ENCODE measurements around the gene PES1. TPM values are rescaled to one million over a fixed set of nuclear protein-coding genes. Genes with fewer than 3 reads are reported as not detected.

Gene PES1
- polyA plus RNA-seq, 1 donor from 2014 or later = 36.3 TPM

DNA sequence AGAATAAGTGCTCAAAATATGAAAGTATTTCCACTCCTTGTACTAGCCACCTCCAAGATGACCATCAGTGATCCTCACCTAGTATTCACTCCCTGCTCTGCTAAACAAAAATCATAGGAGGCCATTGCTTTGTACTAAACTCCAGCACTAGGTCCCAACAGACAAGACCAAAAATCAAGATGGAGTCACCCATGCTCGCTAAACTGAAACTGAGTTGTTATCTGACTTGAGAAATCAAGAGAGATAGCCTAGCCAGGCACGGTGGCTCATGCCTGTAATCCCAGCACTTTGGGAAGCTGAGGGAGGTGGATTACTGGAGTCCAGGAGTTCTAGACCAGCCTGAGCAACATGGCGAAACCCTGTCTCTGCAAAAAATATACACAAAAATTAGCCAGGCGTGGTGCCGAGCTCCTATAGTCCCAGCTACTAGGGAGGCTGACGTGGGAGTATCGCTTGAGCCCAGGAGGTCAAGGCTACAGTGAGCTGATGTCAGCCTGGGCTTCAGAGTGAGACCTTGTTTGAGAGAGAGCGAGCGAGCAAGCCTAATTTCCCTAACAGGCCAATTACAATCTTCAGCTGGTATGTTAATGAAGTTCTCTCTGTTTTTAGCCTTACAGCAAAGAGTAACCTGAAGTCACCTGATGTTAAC, 54.5 kb downstream of the PES1 start:
- Mint-ChIP-seq H3K9me3 (no peaks in the 10 kb centered on the region), H3K36me3 (peaks cover 5% of the 10 kb centered on the region), H3K4me3 (peak overlapping the region in 1 of 4 donors; percentile 8), H3K4me1 (peaks cover 2 to 5% (median 3%) of the 10 kb centered on the region in 3 donors), H3K27ac (peak overlapping the region in 1 of 3 donors; percentile 40), H3K27me3 (peaks cover 6% of the 10 kb centered on the region)

GRCh38 chr22:30535182-30535581, 56.5 kb downstream of the PES1 start:
- no peaks in the 10 kb centered on the region for H3K27me3 Mint-ChIP-seq
- H3K4me3 Mint-ChIP-seq = no peak overlapping the region
- H3K36me3 Mint-ChIP-seq = peaks cover 5% of the 10 kb centered on the region
- peaks cover 2 to 4% (median 3%) of the 10 kb centered on the region in 3 donors for H3K4me1 Mint-ChIP-seq
- no peaks in the 10 kb centered on the region for H3K9me3 Mint-ChIP-seq
- no peak overlapping the region for H3K27ac Mint-ChIP-seq

DNA sequence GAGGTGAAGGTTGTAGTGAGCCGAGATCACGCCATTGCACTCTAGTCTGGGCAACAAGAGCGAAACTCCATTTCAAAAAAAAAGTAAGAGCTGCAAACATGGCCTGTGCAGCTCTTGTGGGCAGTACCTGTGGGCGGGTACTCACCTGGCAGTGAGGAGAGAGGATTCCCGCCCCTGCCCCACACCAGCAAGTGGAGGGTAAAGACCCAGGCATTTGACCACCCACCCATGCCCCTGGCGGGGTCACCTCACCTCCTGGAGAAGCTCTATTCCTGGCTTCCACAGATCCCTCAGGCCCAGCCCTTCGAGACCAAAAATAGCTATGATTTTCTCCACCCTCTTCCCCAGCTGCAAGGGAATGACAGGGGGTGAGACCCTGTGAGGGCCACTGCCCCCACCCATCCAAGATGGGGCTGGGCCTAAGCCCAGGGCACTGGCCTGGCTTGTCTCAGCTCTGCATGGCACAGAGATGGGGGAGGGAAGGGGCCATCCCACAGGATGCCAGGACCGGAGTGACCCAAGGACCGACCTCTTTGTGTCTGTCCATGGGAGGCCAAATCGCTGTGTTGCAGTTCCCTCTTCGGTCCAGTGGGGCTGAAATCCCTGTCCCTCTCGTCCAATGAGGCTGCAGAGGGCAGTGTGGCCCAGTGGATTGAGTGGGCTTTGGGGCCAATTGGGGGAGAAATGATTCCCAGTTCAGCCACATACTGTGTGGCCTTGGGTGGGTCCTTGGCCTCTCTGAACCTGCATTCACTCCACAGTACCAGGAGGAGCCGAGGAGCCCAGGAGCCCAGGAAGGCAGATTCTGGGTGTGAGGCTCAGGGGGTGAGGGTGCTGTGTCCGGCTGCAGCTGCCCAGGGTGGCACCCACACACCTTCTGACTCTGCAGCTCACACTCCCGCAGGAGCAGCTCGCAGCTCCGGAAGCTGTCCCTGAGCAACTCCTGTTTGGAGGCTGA, 59.8 kb downstream of the PES1 start:
- Mint-ChIP-seq H3K27ac (no peak overlapping the region), H3K36me3 (peaks cover 2% of the 10 kb centered on the region), H3K9me3 (no peaks in the 10 kb centered on the region), H3K4me1 (peaks cover 2 to 3% (median 2%) of the 10 kb centered on the region in 3 donors), H3K4me3 (no peak overlapping the region), H3K27me3 (no peaks in the 10 kb centered on the region)

DNA sequence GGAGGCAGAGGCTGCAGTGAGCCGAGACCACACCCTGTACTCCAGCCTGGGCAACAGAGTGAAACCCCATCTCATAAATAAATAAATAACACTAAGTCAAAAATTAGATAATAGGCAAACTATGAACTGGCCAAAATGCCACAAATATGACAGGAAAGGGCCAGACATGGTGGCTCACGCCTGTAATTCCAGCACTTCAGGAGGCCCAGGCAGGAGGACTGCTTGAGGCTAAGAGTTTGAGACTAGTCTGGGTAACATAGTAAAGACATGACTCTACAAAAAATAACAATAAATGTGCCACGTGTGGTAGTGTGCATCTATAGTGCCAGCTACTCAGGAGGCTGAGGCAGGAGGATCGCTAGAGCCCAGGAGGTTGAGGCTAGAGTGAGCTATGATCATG, 65.1 kb downstream of the PES1 start:
- Mint-ChIP-seq H3K9me3 (peaks cover 0 to 2% (median 0%) of the 10 kb centered on the region in 3 donors), H3K36me3 (no peaks in the 10 kb centered on the region), H3K4me3 (no peak overlapping the region), H3K27me3 (peaks cover 6% of the 10 kb centered on the region), H3K4me1 (no peaks in the 10 kb centered on the region), H3K27ac (no peak overlapping the region)

Other genes with a start within 250 kb of the PES1 start
- 120 TPM for gene SF3A1, start 235.0 kb downstream of the PES1 start, polyA plus RNA-seq
- 1.6 TPM for gene CCDC157, start 234.9 kb downstream of the PES1 start, polyA plus RNA-seq
- 0.20 TPM for gene RNF215, start 204.5 kb downstream of the PES1 start, polyA plus RNA-seq
- gene SEC14L2, start 194.9 kb downstream of the PES1 start, polyA plus RNA-seq = 1.1 TPM
- 27.8 TPM for gene MTFP1, start 166.1 kb downstream of the PES1 start, polyA plus RNA-seq
- gene SEC14L3, start 119.9 kb downstream of the PES1 start, polyA plus RNA-seq = not detected
- gene SEC14L4, start 86.2 kb downstream of the PES1 start, polyA plus RNA-seq = not detected
- not detected for gene SEC14L6, start 45.2 kb downstream of the PES1 start, polyA plus RNA-seq
- gene GAL3ST1, start 17.2 kb downstream of the PES1 start, polyA plus RNA-seq = not detected
- gene TCN2, start 15.3 kb upstream of the PES1 start, polyA plus RNA-seq = 0.48 TPM
- gene SLC35E4, start 43.9 kb upstream of the PES1 start, polyA plus RNA-seq = 1.5 TPM
- 11.4 TPM for gene DUSP18, start 76.0 kb upstream of the PES1 start, polyA plus RNA-seq
- gene OSBP2, start 103.0 kb upstream of the PES1 start, polyA plus RNA-seq = 0.93 TPM